Left ventricle myocardium superior (tissue), 1 donor: ENCODE results near the gene MDGA2. TPM values are rescaled to one million over a fixed set of nuclear protein-coding genes. Genes with fewer than 3 reads are reported as not detected.
"Not testable (repeated sequence)": the region's sequence is repeated elsewhere in the genome, so short reads cannot be mapped to it uniquely, and the experiment has no call there.

Source experiments
- ATAC-seq: fragments of 200-7000 bp; cut with Tn5 transposase; one replicate; pipeline ENCODE4 v1.9.1; 2020; ENCODE audit warnings: mild to moderate bottlenecking, moderate library complexity
- DNase-seq: peaks from one replicate; pipeline ENCODE4 v3.0.0-alpha.2; 2020
- intact Hi-C: fragments of 100-400 bp; cut with micrococcal nuclease; formaldehyde crosslinking; loops from one replicate; pipeline ENCODE4 v1.11.0; 2022
- total RNA-seq: library from RNA; stranded (reverse); fragmentation: NEBNext Ultra II Directional; extraction: Animal tissue kit (Norgen Biotek cat#: 25700); gene quantifications from one replicate; pipeline ENCODE4 v1.2.1, GENCODE V29; 2021
- donor health status: DM: no; HTN: yes; CAD: no; lungs with severe emphysema.

MDGA2 gene
- total RNA-seq, 1 donor from 2014 or later = not detected

- no peak for ATAC-seq
- intact Hi-C loops = no loop called here
- no peak for DNase-seq
Observed at GRCh38 chr14:47195582-47195981, 479.8 kb downstream of the MDGA2 start.

- DNase-seq (no peak), ATAC-seq (no peak)
- intact Hi-C loops = no loop called here
Observed at GRCh38 chr14:47194055-47194454, 481.4 kb downstream of the MDGA2 start.

GRCh38 chr14:47192203-47192602 lies 483.2 kb downstream of the MDGA2 start:
- intact Hi-C loops, DNase-seq, ATAC-seq: not testable (repeated sequence)

- intact Hi-C loops = no loop called here
- DNase-seq (no peak), ATAC-seq (no peak)
Observed at GRCh38 chr14:47191700-47192099, 483.7 kb downstream of the MDGA2 start.

- intact Hi-C loops = no loop called here
- ATAC-seq (no peak), DNase-seq (no peak)
Observed at GRCh38 chr14:47189911-47190484, 485.4 kb downstream of the MDGA2 start.

GRCh38 chr14:47186486-47186885 lies 488.9 kb downstream of the MDGA2 start:
- intact Hi-C loops = no loop called here
- no peak for DNase-seq
- ATAC-seq = no peak

GRCh38 chr14:47179906-47180305 lies 495.5 kb downstream of the MDGA2 start:
- no peak for ATAC-seq
- no peak for DNase-seq
- intact Hi-C loops = no loop called here

- DNase-seq, ATAC-seq, intact Hi-C loops: not testable (repeated sequence)
Observed at GRCh38 chr14:47171896-47172295, 503.5 kb downstream of the MDGA2 start.

- ATAC-seq (no peak), DNase-seq (no peak)
Observed at GRCh38 chr14:47167402-47167801, 508.0 kb downstream of the MDGA2 start.

GRCh38 chr14:47155395-47155794 lies 520.0 kb downstream of the MDGA2 start:
- intact Hi-C loops = no loop called here
- DNase-seq = no peak
- no peak for ATAC-seq

More at GRCh38 chr14:47167402-47167801, 508.0 kb downstream of the MDGA2 start:
- intact Hi-C loops = no loop called here

GRCh38 chr14:47154276-47154797 lies 521.1 kb downstream of the MDGA2 start:
- DNase-seq (no peak), ATAC-seq (no peak)
- intact Hi-C loops = no loop called here

GRCh38 chr14:47153746-47154145 lies 521.7 kb downstream of the MDGA2 start:
- ATAC-seq = no peak
- no peak for DNase-seq
- intact Hi-C loops = no loop called here

GRCh38 chr14:47150267-47150666 lies 525.1 kb downstream of the MDGA2 start:
- no peak for DNase-seq
- intact Hi-C loops = no loop called here
- ATAC-seq = no peak

- DNase-seq = no peak
- intact Hi-C loops = no loop called here
Observed at GRCh38 chr14:47149326-47149725, 526.1 kb downstream of the MDGA2 start.

GRCh38 chr14:47148686-47149085 lies 526.7 kb downstream of the MDGA2 start:
- intact Hi-C loops = no loop called here
- no peak for DNase-seq
- no peak for ATAC-seq

More at GRCh38 chr14:47149326-47149725, 526.1 kb downstream of the MDGA2 start:
- ATAC-seq = no peak

GRCh38 chr14:47120645-47121044 lies 554.8 kb downstream of the MDGA2 start:
- DNase-seq (no peak), ATAC-seq (no peak)
- intact Hi-C loops = no loop called here

- ATAC-seq (no peak), DNase-seq (no peak)
- intact Hi-C loops = no loop called here
Observed at GRCh38 chr14:47103771-47104170, 571.6 kb downstream of the MDGA2 start.

- intact Hi-C loops = no loop called here
- DNase-seq (no peak), ATAC-seq (no peak)
Observed at GRCh38 chr14:47102472-47102871, 572.9 kb downstream of the MDGA2 start.

GRCh38 chr14:47085678-47086077 lies 589.7 kb downstream of the MDGA2 start:
- no peak for DNase-seq
- intact Hi-C loops = no loop called here
- ATAC-seq = no peak

- ATAC-seq = no peak
- no peak for DNase-seq
Observed at GRCh38 chr14:47065326-47065725, 610.1 kb downstream of the MDGA2 start.

GRCh38 chr14:47060050-47060449 lies 615.4 kb downstream of the MDGA2 start:
- ATAC-seq = no peak
- intact Hi-C loops = no loop called here
- no peak for DNase-seq

More at GRCh38 chr14:47065326-47065725, 610.1 kb downstream of the MDGA2 start:
- intact Hi-C loops = no loop called here
